NT2/D1 (cell line): Measurements from ENCODE around the gene KLF11.
A peak's percentile ranks its signal among the peaks of the same experiment; 100 is the strongest.

ENCODE experiments used
- DNase-seq: peaks from one replicate; pipeline ENCODE4 v3.0.0-alpha.2; 2011; ENCODE audit warnings: low read depth, low spot score
- H3K27me3 ChIP-seq: 2 replicates; pipeline ENCODE4 v1.6.0; 2011; ENCODE audit warnings: mild to moderate bottlenecking; ENCODE audit not compliant: insufficient read length, insufficient read depth
- H3K36me3 ChIP-seq: 2 replicates; pipeline ENCODE4 v1.6.1; 2011; ENCODE audit warnings: mild to moderate bottlenecking, low read length, mixed read lengths; ENCODE audit not compliant: insufficient read depth, insufficient read length
- H3K4me1 ChIP-seq: 2 replicates; pipeline ENCODE4 v1.5.1; 2011; ENCODE audit not compliant: insufficient read depth, insufficient read length
- H3K4me3 ChIP-seq: 2 replicates; pipeline ENCODE4 v1.5.1; 2011; ENCODE audit warnings: low read depth; ENCODE audit not compliant: insufficient read length
- H3K9ac ChIP-seq: 2 replicates; pipeline ENCODE4 v1.6.0; 2011; ENCODE audit warnings: low read depth; ENCODE audit not compliant: insufficient read length
- H3K9me3 ChIP-seq: 2 replicates; pipeline ENCODE4 v1.5.1; 2011; ENCODE audit warnings: mild to moderate bottlenecking, low read length; ENCODE audit not compliant: insufficient read depth
- SUZ12 ChIP-seq: IDR thresholded peaks from 2 replicates; pipeline ENCODE4 v1.6.1; 2011; ENCODE audit not compliant: insufficient read length, insufficient read depth; ENCODE audit errors: extremely low read depth
- YY1 ChIP-seq: IDR thresholded peaks from 2 replicates; pipeline ENCODE4 v1.6.1; 2011; ENCODE audit not compliant: insufficient read length, insufficient read depth
- ZNF274 ChIP-seq: IDR thresholded peaks from 2 replicates; pipeline ENCODE4 v1.6.1; 2011; ENCODE audit warnings: mild to moderate bottlenecking, low read depth, low read length

KLF11 gene

GRCh38 chr2:10096641-10097040 is 53.3 kb downstream of the KLF11 start:
- H3K27me3 ChIP-seq: no peaks in the 10 kb centered on the region
- no peaks in the 10 kb centered on the region for H3K36me3 ChIP-seq
- H3K4me1 ChIP-seq: peaks cover 2% of the 10 kb centered on the region
- TF ChIP-seq SUZ12 (no peak), ZNF274 (no peak), YY1 (no peak)
- H3K9ac ChIP-seq: no peak overlapping the region
- no peaks in the 10 kb centered on the region; the same call in 1 of the 2 replicates for H3K9me3 ChIP-seq
- no peak for DNase-seq
- no peak overlapping the region for H3K4me3 ChIP-seq

GRCh38 chr2:10097352-10098148 is 54.2 kb downstream of the KLF11 start:
- Histone ChIP-seq H3K4me3 (no peak overlapping the region), H3K9ac (no peak overlapping the region), H3K9me3 (no peaks in the 10 kb centered on the region), H3K27me3 (no peaks in the 10 kb centered on the region), H3K36me3 (no peaks in the 10 kb centered on the region), H3K4me1 (peaks cover 2% of the 10 kb centered on the region)
- DNase-seq: peak; percentile 69
- TF ChIP-seq ZNF274 (no peak), YY1 (no peak), SUZ12 (no peak)

- DNase-seq: no peak
- Histone ChIP-seq H3K4me3 (no peak overlapping the region), H3K9me3 (peaks cover 10% of the 10 kb centered on the region; the same call in 1 of the 2 replicates), H3K4me1 (peaks cover 2% of the 10 kb centered on the region), H3K9ac (no peak overlapping the region), H3K27me3 (no peaks in the 10 kb centered on the region), H3K36me3 (no peaks in the 10 kb centered on the region)
- TF ChIP-seq YY1 (no peak), SUZ12 (no peak), ZNF274 (no peak)
Measured at GRCh38 chr2:10101491-10101890, 58.1 kb downstream of the KLF11 start.

GRCh38 chr2:10103179-10103578 is 59.8 kb downstream of the KLF11 start:
- H3K27me3 ChIP-seq: no peaks in the 10 kb centered on the region
- no peak for TF ChIP-seq SUZ12
- no peak for TF ChIP-seq YY1
- TF ChIP-seq ZNF274: no peak
- H3K4me1 ChIP-seq: no peaks in the 10 kb centered on the region
- H3K9ac ChIP-seq: no peak overlapping the region
- no peak for DNase-seq
- H3K9me3 ChIP-seq: peaks cover 15% of the 10 kb centered on the region; the same call in 1 of the 2 replicates
- no peak overlapping the region for H3K4me3 ChIP-seq
- no peaks in the 10 kb centered on the region for H3K36me3 ChIP-seq
